Mesenchymal stem cell (in vitro differentiated cells and primary cell): ENCODE data around the gene FBXO42.

Source experiments
- DNase-seq: peaks from one replicate; pipeline ENCODE4 v3.0.0-alpha.2; 2013
- H2AFZ ChIP-seq: one replicate; pipeline ENCODE4 v1.6.1; 2013; ENCODE audit warnings: low read depth, mild to moderate bottlenecking, control low read depth, inconsistent platforms, low read length, moderate library complexity
- H2AK5ac ChIP-seq: 2 replicates; pipeline ENCODE4 v1.6.1; 2013; ENCODE audit warnings: low read length, moderate library complexity, mild to moderate bottlenecking, inconsistent platforms; ENCODE audit not compliant: severe bottlenecking
- H2BK120ac ChIP-seq: one replicate; pipeline ENCODE4 v1.6.1; 2013; ENCODE audit warnings: low read depth, mild to moderate bottlenecking, inconsistent platforms, low read length, moderate library complexity
- H2BK12ac ChIP-seq, 2 experiments: one replicate each; pipeline ENCODE4 v1.6.1; 2013; ENCODE audit warnings: inconsistent platforms in 2 of 2, low read length in 2 of 2, mild to moderate bottlenecking in 2 of 2, moderate library complexity in 2 of 2, control low read depth in 1 of 2
- H2BK15ac ChIP-seq: one replicate; pipeline ENCODE4 v1.6.1; 2013; ENCODE audit warnings: mild to moderate bottlenecking, low read depth, inconsistent platforms; ENCODE audit not compliant: poor library complexity, severe bottlenecking
- H2BK5ac ChIP-seq: 2 replicates; pipeline ENCODE4 v1.6.1; 2013; ENCODE audit warnings: low read depth, mild to moderate bottlenecking, low read length, control low read depth, inconsistent platforms; ENCODE audit not compliant: poor library complexity, severe bottlenecking
- H3K14ac ChIP-seq, 2 experiments: one replicate each; pipeline ENCODE4 v1.6.1; 2013; ENCODE audit warnings: inconsistent platforms in 2 of 2, low read length in 2 of 2, control low read depth in 1 of 2, mild to moderate bottlenecking in 1 of 2, moderate library complexity in 1 of 2
- H3K18ac ChIP-seq, 2 experiments: one replicate each; pipeline ENCODE4 v1.6.1; 2013; ENCODE audit warnings: inconsistent platforms in 2 of 2, low read length in 2 of 2, control low read depth in 1 of 2, low read depth in 1 of 2, mild to moderate bottlenecking in 1 of 2
- H3K23ac ChIP-seq, 2 experiments: one replicate each; pipeline ENCODE4 v1.6.1; 2013; ENCODE audit warnings: inconsistent platforms in 2 of 2, low read length in 2 of 2, mild to moderate bottlenecking in 2 of 2, moderate library complexity in 2 of 2, control low read depth in 1 of 2
- H3K27ac ChIP-seq: 2 replicates; pipeline ENCODE4 v1.5.1; 2013; ENCODE audit warnings: mild to moderate bottlenecking, moderate library complexity, low read length, control low read depth, inconsistent platforms; ENCODE audit not compliant: poor library complexity, severe bottlenecking
- H3K27me3 ChIP-seq, 2 experiments: 2 replicates each; pipeline versions ENCODE4 v1.6.1 to v1.7.0; 2013; ENCODE audit warnings: low read length in 2 of 2, mild to moderate bottlenecking in 2 of 2, moderate library complexity in 2 of 2, control low read depth in 1 of 2, inconsistent platforms in 1 of 2; ENCODE audit not compliant: control insufficient read depth in 1 of 2, insufficient read depth in 1 of 2
- H3K36me3 ChIP-seq, 2 experiments: 2 replicates each; pipeline versions ENCODE4 v1.6.1 to v1.7.0; 2013; ENCODE audit warnings: low read length in 2 of 2, control low read depth in 1 of 2, inconsistent platforms in 1 of 2, low read depth in 1 of 2, mild to moderate bottlenecking in 1 of 2; ENCODE audit not compliant: insufficient read depth in 2 of 2, control insufficient read depth in 1 of 2
- H3K4ac ChIP-seq, 2 experiments: one replicate each; pipeline ENCODE4 v1.6.1; 2013; ENCODE audit warnings: inconsistent platforms in 2 of 2, low read length in 2 of 2, mild to moderate bottlenecking in 2 of 2, moderate library complexity in 2 of 2, control low read depth in 1 of 2, low read depth in 1 of 2
- H3K4me1 ChIP-seq: 2 replicates; pipeline ENCODE4 v1.6.1; 2013; ENCODE audit warnings: low read depth, low read length, control low read depth; ENCODE audit not compliant: control insufficient read depth, insufficient read depth
- H3K4me2 ChIP-seq: 2 replicates; pipeline ENCODE4 v1.6.1; 2013; ENCODE audit warnings: low read length, mild to moderate bottlenecking, inconsistent platforms; ENCODE audit not compliant: poor library complexity, severe bottlenecking
- H3K4me3 ChIP-seq, 2 experiments: 2 replicates each; pipeline versions ENCODE4 v1.5.1 to v1.7.0; 2013; ENCODE audit warnings: low read length in 2 of 2, mild to moderate bottlenecking in 2 of 2, control low read depth in 1 of 2, low read depth in 1 of 2; ENCODE audit not compliant: insufficient read depth in 1 of 2
- H3K79me1 ChIP-seq: replicated peaks from 2 replicates; pipeline ENCODE4 v1.6.1; 2013; ENCODE audit warnings: mild to moderate bottlenecking, control low read depth, low read length, inconsistent platforms; ENCODE audit not compliant: poor library complexity, severe bottlenecking
- H3K9ac ChIP-seq: 2 replicates; pipeline ENCODE4 v1.7.0; 2013; ENCODE audit warnings: mild to moderate bottlenecking, low read length, moderate library complexity
- H3K9me3 ChIP-seq: 2 replicates; pipeline ENCODE4 v1.7.0; 2013; ENCODE audit warnings: mild to moderate bottlenecking, low read length; ENCODE audit not compliant: control insufficient read depth
- H4K8ac ChIP-seq: one replicate; pipeline ENCODE4 v1.6.1; 2013; ENCODE audit warnings: inconsistent platforms, mild to moderate bottlenecking, low read length, moderate library complexity
- H4K91ac ChIP-seq: one replicate; pipeline ENCODE4 v1.6.1; 2013; ENCODE audit warnings: mild to moderate bottlenecking, low read length, inconsistent platforms
- WGBS: methylation state at CpG from one replicate; pipeline ENCODE4 v1.1.7; 2013; ENCODE audit warnings: mixed read lengths; 5-methylcytosine and 5-hydroxymethylcytosine counted together

FBXO42 gene

GRCh38 chr1:16245476-16246196 lies 106.6 kb downstream of the FBXO42 start:
- Histone ChIP-seq H3K36me3 (peaks cover 13 to 19% of the 10 kb centered on the region in 2 experiments), H2BK15ac (no peak overlapping the region), H3K4me1 (peaks cover 20% of the 10 kb centered on the region), H3K14ac (no peak overlapping the region), H3K27me3 (no peaks in the 10 kb centered on the region), H3K27ac (no peak overlapping the region), H4K8ac (peak overlapping the region; percentile 81), H3K4ac (no peak overlapping the region), H2AFZ (no peak overlapping the region), H4K91ac (no peak overlapping the region), H3K9me3 (no peaks in the 10 kb centered on the region), H3K4me2 (no peak overlapping the region), H3K9ac (no peak overlapping the region), H2BK5ac (no peak overlapping the region), H2BK120ac (no peak overlapping the region), H3K79me1 (peaks cover 8% of the 10 kb centered on the region), H3K18ac (no peak overlapping the region), H2BK12ac (no peak overlapping the region), H2AK5ac (no peak overlapping the region), H3K4me3 (no peak overlapping the region), H3K23ac (no peak overlapping the region)
- DNase-seq = no peak
- 98% methylated on average over 7 of the region's 9 CpGs for WGBS

DNA sequence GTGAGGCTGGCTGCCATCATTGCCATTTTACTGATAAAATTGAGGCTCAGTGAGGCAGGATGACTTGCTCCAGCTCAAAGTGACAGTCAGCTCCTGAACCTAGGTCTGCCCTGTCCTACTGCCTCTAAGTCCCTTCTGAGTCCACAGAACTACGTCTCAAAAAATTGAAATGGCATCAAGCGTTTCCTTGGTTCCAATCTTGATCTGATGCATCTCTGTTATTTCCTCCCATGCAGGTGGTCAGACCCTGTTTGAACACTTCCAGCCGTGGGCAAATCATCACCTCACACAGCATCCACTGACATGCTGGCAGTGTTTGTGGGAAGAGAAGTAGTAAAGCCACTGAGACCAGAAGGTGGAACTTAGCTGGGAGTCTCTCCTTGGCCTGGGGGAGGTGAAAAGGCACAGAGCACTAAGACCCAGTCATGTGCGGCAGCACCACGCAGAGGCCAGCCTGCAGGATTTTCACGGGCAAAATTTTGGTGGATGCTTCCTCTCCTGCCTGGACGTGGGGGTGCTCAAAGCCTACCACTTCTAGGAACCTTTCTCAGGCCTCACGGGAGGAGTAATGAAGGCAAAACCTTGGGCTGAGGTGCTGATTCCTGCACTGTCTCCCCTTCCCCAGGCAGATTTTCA lies 107.5 kb downstream of the FBXO42 start:
- Histone ChIP-seq H3K9me3 (no peaks in the 10 kb centered on the region), H3K27me3 (no peaks in the 10 kb centered on the region)
- 75% methylated on average over 8 of the region's 8 CpGs for WGBS

DNA sequence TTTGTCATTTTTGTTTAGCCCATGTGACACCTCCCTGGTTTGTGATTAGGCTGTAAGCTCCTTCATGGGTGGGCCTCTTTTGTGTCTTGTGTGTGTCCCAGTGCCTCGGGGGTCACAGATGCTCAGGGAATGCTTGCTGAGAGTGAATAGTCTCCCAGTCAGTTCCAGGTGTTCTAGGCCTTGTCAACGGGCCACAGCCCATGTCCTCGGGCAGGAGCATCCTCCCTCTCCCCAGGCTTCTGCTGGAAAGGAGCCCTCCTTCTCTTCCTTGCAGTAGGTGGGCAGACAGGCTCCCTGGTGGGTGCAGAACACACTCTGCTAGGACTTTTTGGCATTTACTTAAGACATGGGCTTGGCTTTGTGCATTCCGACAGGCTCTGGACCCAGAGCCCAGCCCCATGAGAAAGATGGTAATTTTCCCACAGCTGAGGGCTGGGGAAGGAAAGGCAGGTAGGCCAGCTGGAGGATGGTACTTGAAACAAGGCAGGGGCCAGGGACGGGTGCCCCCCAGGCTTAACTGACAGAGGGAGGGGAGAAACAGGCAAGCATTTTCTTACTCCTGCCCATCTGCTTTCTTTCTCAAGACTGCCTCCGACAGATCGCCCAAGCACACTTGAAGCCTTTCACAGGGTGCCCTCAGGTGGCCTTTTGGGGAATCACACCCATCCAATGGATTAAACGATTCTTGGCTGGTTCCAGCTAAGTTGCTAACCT lies 108.2 kb downstream of the FBXO42 start:
- Histone ChIP-seq H3K23ac (no peak overlapping the region), H2BK120ac (no peak overlapping the region), H2BK15ac (no peak overlapping the region), H2AK5ac (no peak overlapping the region), H3K4me2 (no peak overlapping the region), H3K18ac (peak overlapping the region in 1 of 2 experiments; percentile 54), H3K27ac (no peak overlapping the region), H4K8ac (no peak overlapping the region), H3K9me3 (no peaks in the 10 kb centered on the region), H3K4me3 (no peak overlapping the region), H3K9ac (peak overlapping the region; percentile 53), H3K14ac (no peak overlapping the region), H2BK12ac (peak overlapping the region in 1 of 2 experiments; percentile 48), H3K36me3 (peaks cover 10 to 18% of the 10 kb centered on the region in 2 experiments), H2BK5ac (no peak overlapping the region), H4K91ac (no peak overlapping the region), H3K27me3 (no peaks in the 10 kb centered on the region), H2AFZ (no peak overlapping the region), H3K79me1 (peaks cover 8% of the 10 kb centered on the region), H3K4me1 (peaks cover 18% of the 10 kb centered on the region), H3K4ac (no peak overlapping the region)
- WGBS = 39% methylated on average over 8 of the region's 8 CpGs
- peak; percentile 85 for DNase-seq

More for the DNA sequence above, 107.5 kb downstream of the FBXO42 start:
- H3K23ac ChIP-seq = no peak overlapping the region
- H3K79me1 ChIP-seq = peaks cover 8% of the 10 kb centered on the region
- H2AK5ac ChIP-seq = no peak overlapping the region
- no peak overlapping the region for H2BK120ac ChIP-seq
- H4K91ac ChIP-seq = no peak overlapping the region
- H3K18ac ChIP-seq = no peak overlapping the region
- no peak overlapping the region for H2BK12ac ChIP-seq
- no peak overlapping the region for H4K8ac ChIP-seq
- peaks cover 18% of the 10 kb centered on the region for H3K4me1 ChIP-seq
- DNase-seq = no peak
- no peak overlapping the region for H3K4me3 ChIP-seq
- no peak overlapping the region for H2AFZ ChIP-seq
- H2BK5ac ChIP-seq = no peak overlapping the region
- no peak overlapping the region for H2BK15ac ChIP-seq
- no peak overlapping the region for H3K4ac ChIP-seq
- no peak overlapping the region for H3K9ac ChIP-seq
- no peak overlapping the region for H3K4me2 ChIP-seq
- peaks cover 10 to 18% of the 10 kb centered on the region in 2 experiments for H3K36me3 ChIP-seq
- no peak overlapping the region for H3K14ac ChIP-seq
- H3K27ac ChIP-seq = no peak overlapping the region

DNA sequence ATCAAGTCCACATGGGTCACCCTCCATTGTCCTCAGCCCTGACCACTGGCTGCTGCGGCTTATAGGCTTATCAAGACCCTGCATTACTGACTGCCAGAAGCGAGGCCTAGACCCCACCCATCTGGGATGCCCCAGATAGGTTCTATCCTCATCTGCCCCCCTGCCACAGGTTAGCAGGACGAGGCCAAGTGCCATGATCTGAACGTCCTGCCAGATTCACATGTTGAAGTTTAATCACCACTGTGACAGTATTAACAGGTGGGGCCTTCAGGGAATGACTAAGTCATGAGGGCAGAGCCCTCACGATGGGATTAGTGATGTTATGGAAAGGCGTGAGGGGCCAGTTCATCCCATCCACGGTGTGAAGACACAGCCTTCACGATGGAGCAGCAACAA lies 109.1 kb downstream of the FBXO42 start:
- Histone ChIP-seq H3K18ac (no peak overlapping the region), H4K8ac (peak overlapping the region; percentile 9), H2BK12ac (no peak overlapping the region), H2AFZ (no peak overlapping the region), H3K27ac (no peak overlapping the region), H3K4ac (no peak overlapping the region), H2BK5ac (no peak overlapping the region), H3K9ac (no peak overlapping the region), H3K4me1 (peaks cover 15% of the 10 kb centered on the region), H4K91ac (no peak overlapping the region), H3K4me3 (no peak overlapping the region), H2AK5ac (no peak overlapping the region), H3K27me3 (no peaks in the 10 kb centered on the region), H3K14ac (no peak overlapping the region), H3K23ac (no peak overlapping the region), H2BK15ac (no peak overlapping the region), H2BK120ac (no peak overlapping the region), H3K79me1 (peaks cover 8% of the 10 kb centered on the region), H3K4me2 (no peak overlapping the region), H3K9me3 (no peaks in the 10 kb centered on the region), H3K36me3 (peaks cover 10 to 18% of the 10 kb centered on the region in 2 experiments)
- DNase-seq = no peak
- WGBS = 90% methylated on average over 8 of the region's 8 CpGs
